WTC11 (cell line): ENCODE measurements around the gene GDPD2.

Experiments used
- ATF3 ChIP-seq: sonication (generic); formaldehyde crosslinking; conservative IDR thresholded peaks from 2 replicates; pipeline ENCODE4 v1.8.1; 2022; ENCODE audit warnings: mild to moderate bottlenecking, missing genetic modification reagents
- ESRRA ChIP-seq: sonication (generic); formaldehyde crosslinking; IDR thresholded peaks from 2 replicates; pipeline ENCODE4 v1.8.1; 2022; ENCODE audit warnings: mild to moderate bottlenecking, missing genetic modification reagents, borderline replicate concordance
- IRF2 ChIP-seq: sonication (generic); formaldehyde crosslinking; IDR thresholded peaks from 2 replicates; pipeline ENCODE4 v1.8.0; 2022; ENCODE audit warnings: low read depth, missing genetic modification reagents, borderline replicate concordance
- NFE2L1 ChIP-seq: sonication (generic); formaldehyde crosslinking; IDR thresholded peaks from 2 replicates; pipeline ENCODE4 v1.8.1; 2023; ENCODE audit warnings: missing genetic modification reagents
- NR2C2 ChIP-seq: sonication (generic); formaldehyde crosslinking; IDR thresholded peaks from 2 replicates; pipeline ENCODE4 v1.8.0; 2022; ENCODE audit warnings: mild to moderate bottlenecking, missing genetic modification reagents
- SP1 ChIP-seq: sonication (generic); formaldehyde crosslinking; conservative IDR thresholded peaks from 2 replicates; pipeline ENCODE4 v1.8.1; 2022; ENCODE audit warnings: missing genetic modification reagents
- ZBTB21 ChIP-seq: sonication (generic); formaldehyde crosslinking; IDR thresholded peaks from 2 replicates; pipeline ENCODE4 v1.8.1; 2023; ENCODE audit warnings: mild to moderate bottlenecking, missing genetic modification reagents, borderline replicate concordance
- ZNF423 ChIP-seq: fragments of 250-450 bp; sonication (Bioruptor Pico); IDR thresholded peaks from 2 replicates; pipeline ENCODE4 v2.1.2; 2022; ENCODE audit warnings: mild to moderate bottlenecking, moderate library complexity
- TF ChIP-seq, protein P1 (sequence below): fragments of 200-600 bp; IDR thresholded peaks from 2 replicates; pipeline ENCODE4 v1.8.0; 2022; ENCODE audit warnings: antibody characterized with exemption
- TF ChIP-seq, protein P2 (sequence below): sonication (generic); formaldehyde crosslinking; IDR thresholded peaks from 2 replicates; pipeline ENCODE4 v1.8.1; 2022; ENCODE audit warnings: missing genetic modification reagents, borderline replicate concordance

DNA sequence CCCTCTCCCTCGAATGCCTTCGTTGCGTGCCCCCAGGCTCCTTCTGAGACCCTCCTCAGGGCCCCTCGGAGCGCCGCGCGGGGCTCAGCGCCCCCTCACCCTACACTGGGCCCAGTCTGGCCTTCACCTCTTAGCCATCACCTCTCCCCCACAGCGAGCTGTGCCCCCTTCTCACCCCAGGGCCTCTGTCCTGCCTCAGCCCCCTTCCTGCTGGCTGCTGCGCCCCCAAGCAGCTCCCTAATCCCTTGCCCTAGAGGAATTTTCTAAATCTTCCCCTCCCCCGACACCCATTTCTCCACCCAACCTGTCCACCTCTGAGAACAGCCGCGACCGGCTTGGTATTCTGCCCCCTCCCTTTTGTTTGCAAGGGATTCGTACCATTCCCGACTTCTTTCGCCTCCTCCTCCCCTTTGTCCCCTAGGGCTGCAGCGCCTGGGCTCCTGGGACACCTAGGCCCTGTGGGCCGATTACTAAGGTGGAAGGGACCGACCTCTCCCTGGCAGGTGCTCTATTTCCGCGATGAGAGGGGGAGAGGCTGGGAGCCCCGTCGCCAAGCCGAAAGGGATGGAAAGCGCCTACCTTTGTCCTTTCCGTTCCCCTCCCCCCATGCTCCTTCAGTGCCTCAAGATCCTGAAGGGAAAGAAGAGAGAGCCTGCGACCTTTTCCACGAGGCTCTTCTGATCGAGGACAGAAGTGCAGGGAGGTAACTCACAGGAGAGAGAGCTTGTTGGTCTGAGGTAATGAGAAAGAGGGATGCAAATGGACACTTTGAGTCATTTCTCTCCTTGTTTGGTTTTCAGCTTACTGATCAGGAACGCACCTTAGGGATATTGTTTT, 32.5 kb downstream of the GDPD2 start:
- TF ChIP-seq IRF2 (CRISPR knock-in tag), result no peak
- TF ChIP-seq, protein P1, sequence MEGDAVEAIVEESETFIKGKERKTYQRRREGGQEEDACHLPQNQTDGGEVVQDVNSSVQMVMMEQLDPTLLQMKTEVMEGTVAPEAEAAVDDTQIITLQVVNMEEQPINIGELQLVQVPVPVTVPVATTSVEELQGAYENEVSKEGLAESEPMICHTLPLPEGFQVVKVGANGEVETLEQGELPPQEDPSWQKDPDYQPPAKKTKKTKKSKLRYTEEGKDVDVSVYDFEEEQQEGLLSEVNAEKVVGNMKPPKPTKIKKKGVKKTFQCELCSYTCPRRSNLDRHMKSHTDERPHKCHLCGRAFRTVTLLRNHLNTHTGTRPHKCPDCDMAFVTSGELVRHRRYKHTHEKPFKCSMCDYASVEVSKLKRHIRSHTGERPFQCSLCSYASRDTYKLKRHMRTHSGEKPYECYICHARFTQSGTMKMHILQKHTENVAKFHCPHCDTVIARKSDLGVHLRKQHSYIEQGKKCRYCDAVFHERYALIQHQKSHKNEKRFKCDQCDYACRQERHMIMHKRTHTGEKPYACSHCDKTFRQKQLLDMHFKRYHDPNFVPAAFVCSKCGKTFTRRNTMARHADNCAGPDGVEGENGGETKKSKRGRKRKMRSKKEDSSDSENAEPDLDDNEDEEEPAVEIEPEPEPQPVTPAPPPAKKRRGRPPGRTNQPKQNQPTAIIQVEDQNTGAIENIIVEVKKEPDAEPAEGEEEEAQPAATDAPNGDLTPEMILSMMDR, result no peak
- TF ChIP-seq ZNF423 (CRISPR knock-in tag), result no peak
- no peak for TF ChIP-seq ZBTB21 (CRISPR knock-in tag)
- no peak for TF ChIP-seq NFE2L1
- no peak for TF ChIP-seq ESRRA
- no peak for TF ChIP-seq ATF3 (CRISPR knock-in tag)
- TF ChIP-seq, protein P2, sequence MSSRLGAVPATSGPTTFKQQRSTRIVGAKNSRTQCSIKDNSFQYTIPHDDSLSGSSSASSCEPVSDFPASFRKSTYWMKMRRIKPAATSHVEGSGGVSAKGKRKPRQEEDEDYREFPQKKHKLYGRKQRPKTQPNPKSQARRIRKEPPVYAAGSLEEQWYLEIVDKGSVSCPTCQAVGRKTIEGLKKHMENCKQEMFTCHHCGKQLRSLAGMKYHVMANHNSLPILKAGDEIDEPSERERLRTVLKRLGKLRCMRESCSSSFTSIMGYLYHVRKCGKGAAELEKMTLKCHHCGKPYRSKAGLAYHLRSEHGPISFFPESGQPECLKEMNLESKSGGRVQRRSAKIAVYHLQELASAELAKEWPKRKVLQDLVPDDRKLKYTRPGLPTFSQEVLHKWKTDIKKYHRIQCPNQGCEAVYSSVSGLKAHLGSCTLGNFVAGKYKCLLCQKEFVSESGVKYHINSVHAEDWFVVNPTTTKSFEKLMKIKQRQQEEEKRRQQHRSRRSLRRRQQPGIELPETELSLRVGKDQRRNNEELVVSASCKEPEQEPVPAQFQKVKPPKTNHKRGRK, result no peak
- no peak for TF ChIP-seq NR2C2
- TF ChIP-seq SP1 (CRISPR knock-in tag), result no peak
